Left ventricle myocardium superior (tissue), 1 donor: ENCODE data around the gene MPST. TPM values are rescaled to one million over a fixed set of nuclear protein-coding genes. Genes with fewer than 3 reads are reported as not detected.
"Not testable (repeated sequence)": the region's sequence is repeated elsewhere in the genome, so short reads cannot be mapped to it uniquely, and the experiment has no call there.

ENCODE experiments used
- ATAC-seq: fragments of 200-7000 bp; cut with Tn5 transposase; one replicate; pipeline ENCODE4 v1.9.1; 2020; ENCODE audit warnings: mild to moderate bottlenecking, moderate library complexity
- DNase-seq: peaks from one replicate; pipeline ENCODE4 v3.0.0-alpha.2; 2020
- intact Hi-C: fragments of 100-400 bp; cut with micrococcal nuclease; formaldehyde crosslinking; loops from one replicate; pipeline ENCODE4 v1.11.0; 2022
- long read RNA-seq: library from polyadenylated mRNA; unstranded; transcript quantifications from one replicate; pipeline ENCODE4 v2.0.0, GENCODE V29; 2021
- total RNA-seq: library from RNA; stranded (reverse); fragmentation: NEBNext Ultra II Directional; extraction: Animal tissue kit (Norgen Biotek cat#: 25700); gene quantifications from one replicate; pipeline ENCODE4 v1.2.1, GENCODE V29; 2021
- donor health status: DM: no; HTN: yes; CAD: no; lungs with severe emphysema.

Gene MPST
- 56.7 TPM for total RNA-seq
- long read RNA-seq, transcript MPST-203 (3 exons, 1,345 nt) = minor isoform, 25 of 244 reads
- long read RNA-seq, transcript MPST-206 (3 exons, 1,331 nt) = major isoform, 143 of 244 reads
- long read RNA-seq, partial matches to known transcripts = 31 of 244 reads
- long read RNA-seq, other reads (novel, unspliced or antisense) = 40 of 244 reads

DNA sequence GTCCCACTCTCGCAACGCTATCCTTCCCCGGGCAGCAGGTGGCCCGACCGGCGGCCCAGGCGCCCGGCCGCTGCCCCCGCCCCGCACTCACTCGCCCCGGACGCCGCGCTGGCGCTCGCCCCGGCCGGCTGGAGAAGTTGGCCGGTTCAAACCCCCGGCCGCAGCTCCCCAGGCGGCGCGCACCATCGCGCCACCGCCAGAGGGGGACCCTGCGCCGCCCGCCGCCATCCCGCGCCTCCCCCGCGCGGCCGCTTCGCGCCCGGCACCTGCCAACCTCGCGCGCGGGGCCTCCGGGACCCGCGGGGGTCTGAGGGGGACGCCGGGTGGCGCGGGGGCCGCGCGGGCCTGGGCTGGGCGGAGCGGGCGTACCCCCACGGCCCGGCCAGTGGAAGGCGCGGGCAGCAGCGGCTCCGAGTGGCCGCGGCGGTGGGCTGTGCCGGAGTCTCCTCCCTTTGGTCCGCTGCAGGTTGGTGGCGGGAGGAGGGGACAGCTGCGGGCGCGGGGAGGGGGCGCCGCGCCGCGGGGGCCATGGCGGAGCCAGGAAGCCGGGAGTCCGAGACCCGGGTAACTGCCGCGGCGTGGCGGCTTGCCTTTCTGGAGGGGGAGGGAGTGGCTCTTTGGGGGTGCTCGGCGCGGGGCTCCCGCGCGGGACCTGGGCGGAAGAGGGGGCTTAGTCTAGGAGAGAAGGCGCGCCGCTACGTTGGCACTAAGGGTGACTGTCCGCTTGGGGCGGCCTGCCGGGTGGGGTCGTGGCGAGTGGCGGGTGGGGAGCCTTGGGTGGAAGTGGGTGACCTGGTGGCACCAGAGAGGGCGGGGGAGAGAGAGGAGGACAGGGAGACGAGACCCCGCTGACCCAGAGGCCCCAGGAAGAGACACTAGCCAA is at the start of gene MPST, which contains the start of gene TST:
TSS of gene MPST (plus strand) at position 434 of the 883 bp plus-strand sequence. CDS start at position 529, 95 bp downstream.
TSS of gene TST (minus strand) at position 139 of the 883 bp plus-strand sequence. CDS start 715 bp downstream, outside the sequence.
- ATAC-seq (peak; percentile 86), DNase-seq (peak; percentile 91)
- intact Hi-C loops = no loop called here

GRCh38 chr22:36971341-36972125 is 48.0 kb upstream of the MPST start:
- DNase-seq (no peak), ATAC-seq (no peak)
- intact Hi-C loops = loop anchor here (10.0 kb wide), 1 partner anchor 187 kb away; no protein-coding TSS in a partner anchor

- DNase-seq (no peak), ATAC-seq (no peak)
- intact Hi-C loops = loop anchor here (10.0 kb wide), 1 partner anchor 192 kb away; no protein-coding TSS in a partner anchor
These were observed 42.9 kb upstream of the MPST start for GRCh38 chr22:36976606-36977005.

GRCh38 chr22:36977401-36977861 is 42.1 kb upstream of the MPST start:
- peak; percentile 77 for DNase-seq
- intact Hi-C loops = loop anchor here (10.0 kb wide), 1 partner anchor 193 kb away; no protein-coding TSS in a partner anchor
- peak; percentile 75 for ATAC-seq

DNA sequence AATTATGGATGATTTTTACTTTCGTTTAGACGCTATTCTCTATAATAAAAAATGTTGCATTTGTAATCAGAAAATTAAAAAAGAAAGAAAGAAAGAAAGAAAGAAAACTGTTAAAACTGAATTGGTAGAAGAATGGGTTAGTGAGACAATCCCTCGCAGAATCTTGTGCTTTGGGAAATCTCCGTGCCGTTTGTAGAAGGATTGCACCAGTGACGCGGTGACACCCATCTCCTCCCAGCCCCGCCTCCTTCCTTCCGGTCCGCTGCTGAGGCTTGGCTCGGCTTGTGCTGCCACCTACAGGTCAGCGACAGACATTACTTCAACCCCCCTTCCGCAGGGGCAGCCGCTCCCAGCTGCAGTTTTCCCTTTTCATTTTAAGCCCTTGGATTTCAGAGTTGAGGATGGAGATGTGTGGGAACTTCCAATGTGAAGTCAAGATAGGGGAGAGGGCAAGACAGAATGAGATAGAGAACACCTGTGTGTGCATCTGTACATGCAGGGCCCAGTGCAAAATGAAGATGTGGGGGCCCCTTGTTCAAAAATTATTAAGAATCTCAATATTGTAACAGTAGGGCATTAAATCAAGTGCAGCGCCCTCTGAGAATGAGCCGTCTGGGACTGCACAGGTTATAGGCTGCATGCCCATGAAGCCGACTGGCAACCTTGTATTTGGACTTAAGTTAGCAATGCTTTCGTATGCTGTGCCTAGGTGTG is 41.4 kb upstream of the MPST start:
- peak; percentile 92 for DNase-seq
- ATAC-seq = peak; percentile 98
- intact Hi-C loops = loop anchor here (10.0 kb wide), 1 partner anchor 193 kb away; no protein-coding TSS in a partner anchor

- no peak for DNase-seq
- ATAC-seq = no peak
- intact Hi-C loops = loop anchor here (10.0 kb wide), 1 partner anchor 194 kb away; no protein-coding TSS in a partner anchor
These were observed 40.3 kb upstream of the MPST start for GRCh38 chr22:36979016-36979910.

DNA sequence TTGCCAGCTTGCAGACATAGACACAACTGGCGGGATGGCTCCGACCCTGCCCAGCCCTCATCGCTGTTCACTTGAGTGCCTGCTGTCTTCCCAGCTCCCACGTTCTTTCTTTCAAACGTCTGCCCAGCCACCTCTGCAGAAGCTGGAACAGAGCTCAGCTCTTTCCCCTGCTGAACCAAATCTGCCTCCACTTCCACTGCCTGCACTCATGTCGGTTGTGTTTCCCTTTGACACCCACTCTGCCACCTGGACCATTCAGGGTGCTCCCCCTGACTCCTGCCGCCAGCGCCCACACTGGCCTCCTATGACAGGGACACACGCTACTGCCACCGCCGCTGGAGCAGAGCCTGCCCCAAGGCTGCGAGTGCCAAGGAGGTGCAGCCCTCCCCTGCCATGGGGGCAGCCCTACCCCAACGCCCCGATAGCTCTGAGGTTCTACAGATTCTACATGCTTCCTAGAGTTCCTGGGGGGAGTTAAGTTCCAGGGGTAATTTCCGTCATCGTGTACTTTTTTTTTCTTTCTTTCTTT is 38.2 kb upstream of the MPST start:
- DNase-seq = no peak
- ATAC-seq = no peak
- intact Hi-C loops = no loop called here

GRCh38 chr22:36982136-36982535 is 37.4 kb upstream of the MPST start:
- DNase-seq (no peak), ATAC-seq (no peak)
- intact Hi-C loops = no loop called here

DNA sequence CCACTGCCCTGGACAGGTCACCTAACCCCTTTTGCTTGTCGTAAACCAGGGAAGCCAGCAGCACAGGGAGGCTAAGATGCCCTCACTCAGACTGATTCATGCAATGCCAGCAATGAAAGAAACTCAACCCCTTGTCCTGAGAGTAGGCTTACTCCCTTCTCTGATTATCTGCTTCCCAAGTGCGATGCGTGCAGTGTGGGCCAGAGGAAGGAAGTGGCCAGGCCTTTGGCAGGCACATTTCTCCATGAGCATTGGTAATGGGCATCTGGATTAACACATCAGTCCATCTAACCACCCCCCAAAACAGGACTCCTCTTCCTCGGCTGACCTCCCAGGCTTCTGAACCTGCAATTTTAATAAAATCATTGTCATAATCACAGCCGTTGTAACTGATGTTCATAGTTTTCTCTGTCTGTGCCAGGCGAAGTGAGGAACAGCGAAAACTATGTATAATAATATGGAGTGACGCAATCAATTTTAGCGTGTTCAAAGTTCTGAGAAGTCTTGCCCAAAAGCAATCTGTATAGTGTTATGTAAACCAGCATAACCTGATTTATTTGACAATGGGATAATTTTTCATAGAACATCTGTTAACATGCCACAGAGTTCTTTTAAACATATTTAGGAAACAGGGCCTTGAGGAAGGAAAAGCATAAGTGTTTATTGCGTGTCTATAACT is 34.2 kb upstream of the MPST start:
- intact Hi-C loops = no loop called here
- DNase-seq (no peak), ATAC-seq (no peak)

DNA sequence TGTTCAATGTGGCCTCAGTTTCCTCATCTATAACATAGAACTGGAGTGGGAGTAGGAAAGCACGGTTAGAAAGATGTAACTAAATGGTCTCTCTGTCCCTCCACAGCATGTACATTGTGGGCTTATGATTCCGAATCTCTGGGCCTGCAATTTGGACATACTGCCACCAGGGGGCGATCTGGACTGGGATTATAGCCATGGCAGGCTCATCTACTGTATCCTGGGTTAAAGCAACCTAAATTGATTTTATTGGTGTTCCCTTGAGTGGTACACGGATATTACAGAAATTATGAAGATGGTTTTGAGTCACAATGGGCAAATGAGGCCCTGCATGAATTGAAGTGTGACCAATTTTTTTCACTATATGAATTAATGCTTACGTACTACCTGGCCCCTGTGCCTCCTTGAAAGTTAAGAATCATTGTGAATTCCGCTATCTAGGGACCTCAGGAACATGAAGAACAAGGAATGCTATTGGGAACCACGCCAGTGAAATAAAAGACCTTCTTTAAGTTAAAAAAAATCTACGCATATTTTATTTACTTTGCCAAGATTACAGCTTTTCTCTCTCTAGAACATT is 33.2 kb upstream of the MPST start:
- intact Hi-C loops = no loop called here
- DNase-seq = no peak
- ATAC-seq = no peak

DNA sequence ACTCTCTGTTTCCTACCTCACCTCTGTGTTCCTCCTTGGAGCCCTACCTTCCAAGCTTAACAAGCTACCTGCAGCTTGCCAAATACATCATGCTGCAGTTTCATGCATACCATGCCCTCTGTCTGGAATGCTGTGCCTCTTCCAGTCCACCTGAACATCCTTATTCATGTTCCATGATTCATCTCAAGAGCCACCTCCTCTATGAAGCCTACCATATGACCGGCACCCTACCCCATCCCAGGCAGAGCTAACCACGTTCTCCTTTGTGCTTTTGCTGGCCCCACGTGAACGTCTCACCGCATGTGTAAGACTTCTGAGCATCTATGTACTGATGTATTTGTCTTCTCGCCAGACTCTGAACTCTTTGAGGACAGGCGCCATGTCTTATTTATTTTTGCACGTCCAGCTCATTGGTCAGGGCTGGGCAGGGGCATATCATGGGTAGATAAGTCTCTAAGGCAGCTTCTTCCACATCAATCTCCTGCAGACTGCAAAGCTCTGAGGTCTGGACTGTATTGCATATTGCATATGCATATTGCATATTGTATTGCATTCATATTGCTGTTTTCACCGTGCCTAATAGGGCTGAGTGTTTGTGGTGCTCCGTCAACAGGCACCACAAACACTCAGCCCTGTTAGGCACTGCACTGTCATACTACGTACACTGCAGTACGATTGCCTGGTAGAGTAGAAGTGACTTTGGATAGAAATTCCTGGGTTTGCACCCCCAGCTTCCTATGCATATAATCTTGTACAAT is 31.3 kb upstream of the MPST start:
- ATAC-seq (no peak), DNase-seq (no peak)
- intact Hi-C loops = no loop called here

DNA sequence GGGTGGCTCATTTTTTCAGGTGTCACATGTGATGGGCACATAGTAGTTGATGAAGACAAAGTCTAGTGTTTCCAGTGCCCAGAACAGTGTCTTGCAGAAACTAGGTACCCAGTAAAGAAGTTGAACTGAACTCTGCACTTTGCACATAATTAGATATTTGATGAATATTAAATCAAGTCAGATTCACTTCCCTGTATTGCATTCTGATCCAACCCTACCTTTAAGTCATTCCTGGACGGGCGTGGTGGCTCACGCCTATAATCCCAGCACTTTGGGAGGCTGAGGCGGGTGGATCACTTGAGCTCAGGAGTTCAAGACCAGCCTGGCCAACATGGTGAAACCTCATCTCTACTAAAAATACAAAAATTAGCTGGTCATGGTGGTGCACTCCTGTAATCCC is 30.5 kb upstream of the MPST start:
- DNase-seq, intact Hi-C loops, ATAC-seq: not testable (repeated sequence)

GRCh38 chr22:36990457-36990856 is 29.1 kb upstream of the MPST start:
- ATAC-seq = no peak
- intact Hi-C loops = no loop called here
- no peak for DNase-seq

DNA sequence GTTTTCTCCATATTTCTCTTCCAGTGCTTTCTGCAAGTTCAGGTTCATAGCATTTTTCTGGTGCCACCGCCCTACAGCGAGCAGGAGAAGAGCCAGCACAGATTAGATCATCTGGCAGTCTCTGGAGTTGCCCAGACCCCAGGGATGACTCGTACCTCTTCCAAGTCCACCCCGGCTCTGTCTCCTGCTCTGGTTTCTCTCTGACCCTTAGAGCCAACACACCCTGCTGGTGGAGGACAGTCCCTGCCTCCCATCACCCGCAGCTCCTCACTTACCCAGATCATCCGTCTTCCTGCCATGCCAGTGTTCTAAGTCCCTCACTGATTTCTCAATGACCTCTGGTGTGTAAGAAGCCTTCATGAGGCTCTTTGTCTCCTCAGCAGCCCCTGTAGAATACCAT is 28.3 kb upstream of the MPST start:
- no peak for DNase-seq
- intact Hi-C loops = no loop called here

DNA sequence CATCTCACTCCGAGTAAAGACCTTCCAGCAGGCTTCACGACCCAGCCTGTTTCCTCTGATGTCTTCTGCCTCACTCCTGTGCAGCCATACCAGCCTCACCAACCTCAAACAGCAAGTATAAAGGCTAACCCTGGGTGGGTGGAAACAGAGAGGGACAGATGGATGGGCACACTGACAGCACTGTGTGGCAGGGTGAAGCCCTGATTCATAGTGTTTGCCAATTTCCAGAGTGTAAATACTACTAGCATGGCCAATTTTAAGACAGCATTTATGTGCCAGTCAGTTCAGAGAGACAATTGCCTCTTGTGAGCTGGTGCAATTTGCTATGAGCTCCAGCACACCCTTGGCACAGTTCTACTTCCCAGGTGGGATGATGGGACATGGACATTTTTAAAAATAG is 21.8 kb upstream of the MPST start:
- ATAC-seq (no peak), DNase-seq (no peak)
- intact Hi-C loops = no loop called here

More for the DNA sequence above, 28.3 kb upstream of the MPST start:
- ATAC-seq = no peak
